HepG2 (cell line): ENCODE data around the gene HSP90AB1. TPM values are rescaled to one million over a fixed set of nuclear protein-coding genes. Genes with fewer than 3 reads are reported as not detected.
A peak's percentile ranks its signal among the peaks of the same experiment; 100 is the strongest.

Experiments used
- ATF7 ChIP-seq, 2 experiments: fragments of 450-650 bp in 1 of 2; sonication (generic) in 1 of 2; formaldehyde crosslinking in 1 of 2; IDR thresholded peaks; 2 replicates each; pipeline versions ENCODE4 v1.4.0 to v1.6.1; 2016 to 2020; ENCODE audit warnings: antibody characterized with exemption in 1 of 2, mild to moderate bottlenecking in 1 of 2, missing genetic modification reagents in 1 of 2
- ELF4 ChIP-seq: sonication (generic); formaldehyde crosslinking; IDR thresholded peaks from 2 replicates; pipeline ENCODE4 v1.5.0; 2020; ENCODE audit warnings: missing genetic modification reagents, mild to moderate bottlenecking, moderate library complexity, borderline replicate concordance
- GABPB1 ChIP-seq: IDR thresholded peaks from 2 replicates; pipeline ENCODE4 v1.6.1; 2016; ENCODE audit warnings: mild to moderate bottlenecking, missing genetic modification reagents, moderate library complexity, missing compliant biosample characterization
- HOXD1 ChIP-seq: sonication (generic); formaldehyde crosslinking; IDR thresholded peaks from 2 replicates; pipeline ENCODE4 v1.5.0; 2020; ENCODE audit warnings: missing genetic modification reagents
- MEIS1 ChIP-seq: sonication (generic); formaldehyde crosslinking; IDR thresholded peaks from 2 replicates; pipeline ENCODE4 v1.9.0; 2021; ENCODE audit warnings: mild to moderate bottlenecking, missing genetic modification reagents, moderate library complexity, borderline replicate concordance
- RFX1 ChIP-seq: fragments of 450-650 bp; IDR thresholded peaks from 2 replicates; pipeline ENCODE4 v1.6.1; 2017
- SNAPC2 ChIP-seq: sonication (generic); formaldehyde crosslinking; IDR thresholded peaks from 2 replicates; pipeline ENCODE4 v1.8.1; 2022; ENCODE audit warnings: mild to moderate bottlenecking, missing genetic modification reagents
- YEATS4 ChIP-seq: sonication (generic); formaldehyde crosslinking; IDR thresholded peaks from 2 replicates; pipeline ENCODE4 v1.4.0; 2020; ENCODE audit warnings: missing genetic modification reagents, borderline replicate concordance
- ZNF224 ChIP-seq: sonication (generic); formaldehyde crosslinking; IDR thresholded peaks from 2 replicates; pipeline ENCODE4 v1.5.0; 2020; ENCODE audit warnings: mild to moderate bottlenecking, missing genetic modification reagents
- ZNF484 ChIP-seq: sonication (generic); formaldehyde crosslinking; IDR thresholded peaks from 2 replicates; pipeline ENCODE4 v1.5.1; 2020; ENCODE audit warnings: mild to moderate bottlenecking, low read depth, missing genetic modification reagents, borderline replicate concordance
- ZNF609 ChIP-seq: sonication (generic); formaldehyde crosslinking; IDR thresholded peaks from 2 replicates; pipeline ENCODE4 v1.4.0; 2020; ENCODE audit warnings: mild to moderate bottlenecking, missing genetic modification reagents, borderline replicate concordance
- ZNF7 ChIP-seq: IDR thresholded peaks from 2 replicates; pipeline ENCODE4 v1.6.1; 2016; ENCODE audit warnings: missing biosample characterization, missing genetic modification reagents
- ZSCAN12 ChIP-seq: sonication (generic); formaldehyde crosslinking; IDR thresholded peaks from 2 replicates; pipeline ENCODE4 v1.9.0; 2021; ENCODE audit warnings: mild to moderate bottlenecking, missing genetic modification reagents
- polyA plus RNA-seq, 8 experiments: library from polyadenylated mRNA; depleted of rRNA in 3 of 8; stranded (reverse) in 7 of 8; unstranded in 1 of 8; fragments of >200 nt; fragmentation: Illumina TruSeq in 4 of 8; extraction: Trizol in 4 of 8; gene quantifications; 2 replicates each; pipeline versions ENCODE4 v1.2.1 to v1.2.3, GENCODE V29; 2011 to 2016; ENCODE audit warnings: low read depth in 4 of 8, missing spikeins in 1 of 8, mixed read lengths in 1 of 8; ENCODE audit not compliant: insufficient read depth in 1 of 8
- total RNA-seq, 5 experiments: library from RNA; depleted of rRNA; stranded (reverse); fragments of >200 nt; fragmentation: Illumina TruSeq; extraction: Trizol; gene quantifications; 2 replicates each; pipeline ENCODE4 v1.2.3, GENCODE V29; 2016; ENCODE audit warnings: low read depth in 1 of 5
- TF ChIP-seq, protein P1 (sequence below): sonication (generic); formaldehyde crosslinking; conservative IDR thresholded peaks from 2 replicates; pipeline ENCODE4 v1.4.0; 2020; ENCODE audit warnings: missing genetic modification reagents

HSP90AB1 gene
- total and polyA plus RNA-seq, 2 of the 13 experiments (the other 11 are each of a cell fraction or from before 2014, with no cell fraction given), result 1,325 to 1,472 TPM

GRCh38 chr6:44223319-44224028 lies 23.4 kb upstream of the HSP90AB1 start, which contains the start of gene SLC29A1 (continued):
- TF ChIP-seq, protein P1, sequence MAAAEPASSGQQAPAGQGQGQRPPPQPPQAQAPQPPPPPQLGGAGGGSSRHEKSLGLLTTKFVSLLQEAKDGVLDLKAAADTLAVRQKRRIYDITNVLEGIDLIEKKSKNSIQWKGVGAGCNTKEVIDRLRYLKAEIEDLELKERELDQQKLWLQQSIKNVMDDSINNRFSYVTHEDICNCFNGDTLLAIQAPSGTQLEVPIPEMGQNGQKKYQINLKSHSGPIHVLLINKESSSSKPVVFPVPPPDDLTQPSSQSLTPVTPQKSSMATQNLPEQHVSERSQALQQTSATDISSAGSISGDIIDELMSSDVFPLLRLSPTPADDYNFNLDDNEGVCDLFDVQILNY (CRISPR knock-in tag), result peak; percentile 60; the same call in 1 of the 2 replicates
- TF ChIP-seq RFX1 (no peak), ZNF609 (CRISPR knock-in tag) (peak; percentile 42; the same call in 1 of the 2 replicates), ZNF484 (no peak), ZNF224 (CRISPR knock-in tag) (0 out of 2 replicates have a peak, but pooled peaks have one; percentile 37), ZSCAN12 (CRISPR knock-in tag) (peak; percentile 54; the same call in 1 of the 2 replicates), GABPB1 (CRISPR knock-in tag) (peak; percentile 77), HOXD1 (CRISPR knock-in tag) (0 out of 2 replicates have a peak, but pooled peaks have one; percentile 74), YEATS4 (CRISPR knock-in tag) (peak; percentile 91; the same call in 1 of the 2 replicates), ATF7 (IDR thresholded peaks at IDR 0.05) (no peak), ATF7 (CRISPR knock-in tag; IDR thresholded peaks at IDR 0.05) (no peak), ZNF7 (no peak), SNAPC2 (CRISPR knock-in tag) (peak; percentile 62; the same call in 1 of the 2 replicates), MEIS1 (CRISPR knock-in tag) (no peak), ELF4 (no peak)
